Forelimb muscle (tissue), 1 donor: ENCODE data around the gene C2orf92. TPM values are rescaled to one million over a fixed set of nuclear protein-coding genes. Genes with fewer than 3 reads are reported as not detected.

Source experiments
- DNase-seq: peaks from one replicate; pipeline ENCODE4 v3.0.0-alpha.2; 2013; ENCODE audit warnings: low read depth
- polyA plus RNA-seq: library from polyadenylated mRNA; unstranded; fragments of 120-200 nt; gene quantifications from one replicate; pipeline ENCODE4 v1.2.1, GENCODE V29; 2013; ENCODE audit not compliant: insufficient read length

C2orf92 gene
- polyA plus RNA-seq, 1 donor: 20.7 TPM

GRCh38 chr2:97730245-97730644, 60.7 kb downstream of the C2orf92 start:
- DNase-seq: no peak

- DNase-seq: no peak
These were observed 61.9 kb downstream of the C2orf92 start for GRCh38 chr2:97731274-97732020.

- DNase-seq: no peak
These were observed 63.2 kb downstream of the C2orf92 start for GRCh38 chr2:97732436-97733340.

- no peak for DNase-seq
These were observed 64.0 kb downstream of the C2orf92 start for GRCh38 chr2:97733341-97734035.

- DNase-seq: no peak
These were observed 64.8 kb downstream of the C2orf92 start for GRCh38 chr2:97734061-97735051.

- no peak for DNase-seq
These were observed 65.6 kb downstream of the C2orf92 start for GRCh38 chr2:97735161-97735561.

- no peak for DNase-seq
These were observed 66.7 kb downstream of the C2orf92 start for GRCh38 chr2:97736185-97736584.

GRCh38 chr2:97736608-97737330, 67.3 kb downstream of the C2orf92 start:
- no peak for DNase-seq

GRCh38 chr2:97737421-97738178, 68.1 kb downstream of the C2orf92 start:
- DNase-seq: no peak

- DNase-seq: no peak
These were observed 68.9 kb downstream of the C2orf92 start for GRCh38 chr2:97738179-97739019.

GRCh38 chr2:97739020-97739892, 69.7 kb downstream of the C2orf92 start:
- no peak for DNase-seq

GRCh38 chr2:97739893-97740245, 70.4 kb downstream of the C2orf92 start:
- DNase-seq: no peak

GRCh38 chr2:97740590-97741182, 71.2 kb downstream of the C2orf92 start:
- DNase-seq: no peak

GRCh38 chr2:97741251-97741650, 71.7 kb downstream of the C2orf92 start:
- DNase-seq: no peak

GRCh38 chr2:97741686-97742085, 72.2 kb downstream of the C2orf92 start:
- DNase-seq: no peak

GRCh38 chr2:97742381-97742847, 72.9 kb downstream of the C2orf92 start:
- DNase-seq: no peak

GRCh38 chr2:97743913-97744312, 74.4 kb downstream of the C2orf92 start:
- DNase-seq: no peak
